Stimulated activated CD4-positive, alpha-beta T cell treated with anti-CD3 and anti-CD28 coated beads, Interleukin-1b, Interleukin-23, amount 100 ng/mL, for 48 hours (primary cell): ENCODE data around the gene GATA5.

ENCODE experiments used
- DNase-seq: peaks from one replicate; pipeline ENCODE4 v3.0.0-alpha.2; 2020

The GATA5 gene

GRCh38 chr20:62475772-62476055 is at the start of gene GATA5:
Gene GATA5, minus strand, starts transcription at chr20:62475995. Its CDS starts 474 bp downstream, at chr20:62475521.
- no peak for DNase-seq

DNA sequence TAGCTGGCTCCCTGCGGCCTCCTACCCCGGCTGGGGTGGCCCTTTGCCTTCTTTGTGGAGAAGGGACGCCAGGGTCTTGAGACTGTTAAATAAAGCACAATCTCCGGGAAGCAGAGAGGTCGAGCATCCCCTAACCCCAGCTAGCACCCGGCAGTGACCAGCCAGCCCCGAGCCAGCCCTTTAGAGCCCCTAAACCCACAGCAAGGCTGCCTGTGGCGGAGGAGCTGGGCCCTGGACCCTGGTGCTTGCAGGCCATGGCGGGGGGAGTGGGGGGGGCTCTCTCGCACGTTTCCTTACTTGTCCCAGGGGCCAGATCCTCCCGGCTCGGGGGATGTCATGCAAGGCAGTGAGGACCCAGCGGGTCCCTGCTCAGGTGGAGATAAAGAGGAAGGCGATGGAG is 49.2 kb upstream of the GATA5 start:
- DNase-seq, result no peak

DNA sequence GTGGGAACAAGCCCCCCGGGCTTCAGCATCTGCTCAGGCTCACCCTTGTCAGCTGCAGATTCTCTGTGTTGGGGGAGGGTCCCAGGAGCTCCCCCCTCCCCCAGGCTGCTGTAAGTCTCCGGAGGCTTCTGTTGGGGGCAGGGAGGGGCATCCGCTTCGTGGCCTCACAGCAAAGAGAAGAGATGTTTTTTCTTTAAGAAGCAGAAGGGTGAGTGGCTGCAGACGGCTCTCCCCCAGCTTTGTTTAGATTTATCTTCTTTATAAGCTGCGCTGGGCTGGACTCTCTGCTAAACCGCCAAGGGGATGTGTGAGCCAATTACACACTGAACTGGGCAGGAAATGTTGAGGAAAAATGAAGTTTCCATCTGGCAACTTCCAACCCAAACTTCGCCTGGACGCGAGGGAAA is 48.7 kb upstream of the GATA5 start:
- no peak for DNase-seq

DNA sequence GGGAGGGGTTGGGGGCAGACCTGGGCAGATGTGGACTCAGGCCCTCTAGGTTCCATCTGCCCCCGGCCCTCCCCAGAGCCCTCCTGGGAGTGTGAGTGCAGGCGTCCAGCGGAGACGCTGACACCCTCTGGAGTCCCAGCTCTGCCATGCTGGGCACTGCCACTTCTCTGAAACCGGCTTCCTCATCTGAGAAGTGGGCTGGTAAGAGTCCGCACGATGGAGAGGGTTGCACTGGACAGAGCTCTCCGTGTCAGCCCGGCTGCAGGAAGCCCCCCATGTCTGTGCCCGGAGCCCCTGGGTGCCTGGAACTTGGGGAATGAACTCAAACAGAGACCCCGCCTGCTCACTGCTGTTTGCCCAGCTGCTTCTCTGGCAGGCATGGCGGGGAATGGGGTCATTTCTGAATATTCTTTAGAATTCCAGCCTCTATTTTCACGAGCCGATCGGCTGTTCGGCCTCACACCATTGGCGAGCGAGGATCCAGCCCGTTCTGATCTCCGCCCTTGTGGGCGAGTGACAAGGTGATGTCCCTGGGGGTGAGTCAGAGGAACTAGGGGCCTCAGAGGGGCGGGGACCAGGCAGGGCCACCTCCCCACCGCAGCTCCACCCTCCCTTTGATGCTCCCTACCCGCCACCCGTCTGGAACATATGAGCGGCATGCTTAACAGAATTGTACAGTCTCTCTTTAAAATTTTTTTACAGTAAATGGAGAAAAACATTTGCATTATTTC is 47.8 kb upstream of the GATA5 start:
- peak; percentile 87 for DNase-seq

DNA sequence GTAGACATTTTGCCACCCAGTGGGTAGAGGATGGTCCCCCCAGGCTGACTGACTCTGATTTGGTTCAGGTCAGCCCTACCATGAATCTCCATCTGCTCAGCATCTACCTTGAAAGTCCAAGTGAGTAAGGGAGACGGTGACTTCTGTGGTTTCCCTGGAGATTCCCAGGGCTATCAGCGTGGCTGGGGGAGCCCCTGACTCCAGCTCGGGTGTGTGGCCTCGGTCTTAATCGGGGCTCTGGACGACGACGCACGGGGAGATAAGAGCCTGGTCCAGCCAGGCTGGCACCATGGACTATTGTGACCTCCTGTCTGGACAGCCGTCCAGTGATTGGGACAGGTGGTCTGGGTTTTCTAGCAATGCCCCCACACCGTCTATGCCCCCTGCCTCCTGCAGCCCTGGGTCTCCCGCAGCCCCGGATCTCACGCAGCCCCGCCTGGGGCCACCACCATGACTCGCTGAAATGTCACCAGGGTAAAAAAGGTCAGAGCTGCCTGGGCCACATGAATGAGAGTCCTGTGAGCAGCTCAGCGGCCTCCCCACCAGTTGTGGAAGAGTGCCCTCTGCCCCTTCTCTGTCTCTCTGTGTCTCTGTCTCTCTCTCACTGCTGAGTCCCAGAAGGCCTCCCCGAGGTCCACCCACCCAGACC is 47.1 kb upstream of the GATA5 start:
- DNase-seq, result peak; percentile 40

- no peak for DNase-seq
These were observed 44.0 kb upstream of the GATA5 start for GRCh38 chr20:62519826-62520225.

- DNase-seq, result no peak
These were observed 43.1 kb upstream of the GATA5 start for GRCh38 chr20:62518911-62519310.

- no peak for DNase-seq
These were observed 42.3 kb upstream of the GATA5 start for GRCh38 chr20:62517901-62518610.

DNA sequence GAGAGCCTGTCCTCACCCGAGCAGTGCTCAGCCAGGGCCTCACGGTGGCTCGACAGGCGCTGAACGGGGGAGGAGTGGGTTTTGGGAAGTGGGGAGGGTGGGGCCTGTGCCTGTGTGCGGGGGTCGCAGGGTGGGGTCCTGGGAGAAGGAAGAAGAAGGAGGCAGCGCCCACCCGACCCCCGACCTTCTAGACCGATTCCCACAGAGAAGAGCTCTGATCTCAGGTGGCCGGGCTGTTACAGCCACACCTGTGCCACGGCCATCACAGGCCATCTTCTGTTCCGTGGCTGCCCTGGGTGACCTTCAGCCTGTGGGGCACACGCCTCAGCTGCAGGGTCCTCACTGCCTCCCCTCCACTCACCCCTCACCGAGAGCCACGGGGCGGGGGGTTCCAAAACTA is 41.4 kb upstream of the GATA5 start:
- no peak for DNase-seq

DNA sequence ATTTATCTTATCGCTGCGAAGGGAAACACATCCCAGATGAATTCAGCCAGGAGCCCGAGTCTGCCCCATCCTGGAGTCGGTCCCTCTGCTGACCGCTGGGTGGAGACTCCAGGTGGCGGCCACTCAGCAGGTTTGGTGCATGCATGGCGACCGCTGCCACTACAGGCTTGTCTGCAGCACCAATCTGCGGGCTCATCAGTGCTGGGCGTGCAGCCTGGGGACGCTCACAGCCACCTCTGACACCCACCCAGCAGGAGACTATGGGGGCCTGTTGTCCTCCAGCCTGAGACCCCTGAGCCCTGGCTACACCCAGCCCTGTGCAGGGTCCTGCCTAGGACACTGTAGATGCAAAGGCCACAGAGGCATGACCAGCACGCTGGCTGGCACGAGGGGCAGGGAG is 40.5 kb upstream of the GATA5 start:
- no peak for DNase-seq

DNA sequence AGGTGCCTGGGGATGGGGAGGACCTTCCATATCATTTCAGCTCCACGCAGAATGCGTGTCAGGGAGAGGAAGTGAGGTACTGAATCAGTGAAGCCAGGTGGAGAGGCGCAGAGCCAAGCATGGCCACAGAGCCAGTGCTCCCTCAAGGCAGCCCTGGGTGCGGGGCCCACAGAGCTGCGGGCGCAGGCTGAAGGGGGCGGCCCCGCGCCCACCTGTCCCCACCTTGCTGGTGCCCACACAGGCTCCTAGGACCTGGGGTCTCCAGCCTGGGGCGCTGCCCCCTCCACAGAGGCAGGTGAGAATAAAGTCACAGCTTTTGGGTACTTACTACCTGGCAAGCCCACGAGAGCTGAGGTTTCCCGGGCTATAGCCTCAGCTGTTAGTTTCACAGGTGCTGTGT is 40.0 kb upstream of the GATA5 start:
- no peak for DNase-seq

DNA sequence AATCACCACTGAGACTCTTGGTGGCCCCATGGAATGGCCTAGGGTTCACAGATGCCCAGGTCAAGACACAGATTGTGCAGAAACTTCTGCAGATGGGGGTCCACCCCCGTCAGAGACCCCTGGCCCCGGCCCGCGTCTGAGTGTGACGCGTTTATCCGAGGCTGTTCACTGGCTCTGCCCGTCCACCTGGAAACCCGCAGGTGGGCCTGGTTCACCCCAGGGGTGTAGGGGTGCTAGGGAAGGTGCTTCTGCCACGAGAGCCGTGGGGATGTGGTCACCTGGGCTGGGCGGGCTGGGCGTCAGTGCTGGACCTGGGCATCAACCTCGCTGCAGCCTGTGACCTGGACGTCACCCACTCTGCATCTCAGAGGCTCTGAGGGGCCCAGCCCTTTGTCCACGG is 39.5 kb upstream of the GATA5 start:
- no peak for DNase-seq

- no peak for DNase-seq
These were observed 38.2 kb upstream of the GATA5 start for GRCh38 chr20:62513991-62514390.

DNA sequence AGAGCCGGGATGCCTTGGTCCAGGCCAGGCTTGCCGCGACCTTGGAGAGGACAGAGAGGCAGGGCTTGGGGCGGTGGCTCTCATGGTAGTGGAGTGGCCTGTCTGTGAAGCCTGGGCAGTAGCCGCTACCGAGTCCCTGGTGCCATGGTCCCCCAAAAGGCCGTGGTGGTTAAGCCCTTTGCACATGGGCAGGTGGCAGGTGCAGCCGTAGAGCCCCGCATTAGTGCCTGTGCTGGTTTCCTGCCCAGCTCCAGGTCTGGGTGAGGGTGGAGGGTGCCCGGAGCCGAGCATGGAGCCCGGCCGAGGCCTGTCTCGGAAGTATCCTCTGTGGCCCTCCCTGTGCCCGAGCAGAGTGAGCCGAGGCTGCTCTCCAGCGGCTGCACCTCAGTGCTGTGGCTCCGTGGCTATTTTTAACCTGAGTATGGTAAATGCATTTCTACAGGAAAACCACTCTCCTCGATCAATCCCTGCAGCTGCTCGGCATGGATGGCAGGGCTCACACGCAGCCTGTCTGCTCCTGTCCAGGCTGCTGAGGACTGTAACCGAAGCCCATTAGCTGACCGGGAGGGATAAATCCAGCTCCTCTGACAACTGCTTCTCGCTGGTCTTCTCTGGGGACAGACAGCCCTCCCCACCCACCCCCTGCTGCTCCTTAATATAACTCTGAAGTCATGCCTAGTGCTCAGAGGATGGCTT is 36.3 kb upstream of the GATA5 start:
- no peak for DNase-seq

GRCh38 chr20:62511300-62511914 is 35.6 kb upstream of the GATA5 start:
- no peak for DNase-seq

DNA sequence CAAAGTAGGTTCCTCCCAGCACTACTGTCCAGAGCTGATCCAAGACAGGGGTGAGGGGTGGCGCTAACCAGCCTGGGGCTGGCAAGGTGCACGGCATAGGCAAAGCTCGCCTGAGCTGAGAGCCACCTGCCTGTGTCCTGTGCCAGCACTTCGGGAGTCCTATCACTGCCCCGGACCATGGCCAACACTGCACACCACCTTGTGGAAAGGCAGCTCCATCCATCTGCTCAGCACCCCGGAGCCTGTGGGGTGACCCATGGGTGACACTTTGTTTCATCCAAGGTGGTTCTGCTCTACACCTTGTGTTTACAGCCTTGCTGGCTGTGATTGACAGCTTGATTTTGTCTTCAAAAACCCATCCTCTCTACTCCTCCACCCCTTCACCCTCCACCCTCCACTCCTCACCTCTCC is 32.9 kb upstream of the GATA5 start:
- DNase-seq, result no peak

- no peak for DNase-seq
These were observed 32.3 kb upstream of the GATA5 start for GRCh38 chr20:62507991-62508640.

DNA sequence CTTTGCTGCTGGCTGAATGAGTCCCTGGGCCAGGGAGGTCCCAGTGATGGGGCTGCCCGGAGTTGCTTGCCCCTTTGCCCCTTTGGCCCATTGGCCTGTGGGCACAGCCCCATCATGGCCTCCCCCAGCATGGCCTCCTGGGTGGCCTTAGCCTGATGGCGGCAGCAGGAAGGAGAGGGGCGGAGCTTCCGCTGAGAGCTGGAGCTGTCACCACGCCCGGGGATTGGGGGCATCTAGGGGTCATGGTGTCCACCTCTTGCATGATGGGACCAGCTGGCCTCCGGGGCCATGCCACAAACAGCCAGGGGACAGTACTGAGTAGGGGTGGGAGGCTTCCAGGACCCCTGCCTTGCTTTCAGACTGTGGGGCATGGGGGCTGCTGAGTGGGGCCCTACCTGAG is 31.5 kb upstream of the GATA5 start:
- no peak for DNase-seq

DNA sequence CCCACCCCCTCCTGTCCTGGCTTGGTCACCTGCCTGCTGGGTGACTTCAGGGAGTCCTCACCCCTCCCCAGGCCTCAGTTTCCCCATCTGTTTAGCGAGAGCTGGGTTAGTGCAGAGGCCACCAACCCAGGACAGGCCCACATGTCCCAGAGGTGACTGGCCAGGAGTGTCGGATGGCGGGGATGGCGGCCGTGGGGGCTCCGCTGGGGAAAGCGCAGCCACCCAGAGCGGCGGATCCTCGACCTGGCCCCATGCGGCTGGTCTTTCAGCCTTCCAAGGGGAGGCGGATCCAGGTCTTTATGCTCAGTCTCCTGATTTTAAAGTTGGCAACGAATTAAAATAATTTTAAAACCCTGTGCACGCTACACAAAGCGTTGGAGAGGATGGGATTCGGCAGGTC is 31.0 kb upstream of the GATA5 start:
- no peak for DNase-seq

GRCh38 chr20:62506087-62506486 is 30.3 kb upstream of the GATA5 start:
- no peak for DNase-seq

DNA sequence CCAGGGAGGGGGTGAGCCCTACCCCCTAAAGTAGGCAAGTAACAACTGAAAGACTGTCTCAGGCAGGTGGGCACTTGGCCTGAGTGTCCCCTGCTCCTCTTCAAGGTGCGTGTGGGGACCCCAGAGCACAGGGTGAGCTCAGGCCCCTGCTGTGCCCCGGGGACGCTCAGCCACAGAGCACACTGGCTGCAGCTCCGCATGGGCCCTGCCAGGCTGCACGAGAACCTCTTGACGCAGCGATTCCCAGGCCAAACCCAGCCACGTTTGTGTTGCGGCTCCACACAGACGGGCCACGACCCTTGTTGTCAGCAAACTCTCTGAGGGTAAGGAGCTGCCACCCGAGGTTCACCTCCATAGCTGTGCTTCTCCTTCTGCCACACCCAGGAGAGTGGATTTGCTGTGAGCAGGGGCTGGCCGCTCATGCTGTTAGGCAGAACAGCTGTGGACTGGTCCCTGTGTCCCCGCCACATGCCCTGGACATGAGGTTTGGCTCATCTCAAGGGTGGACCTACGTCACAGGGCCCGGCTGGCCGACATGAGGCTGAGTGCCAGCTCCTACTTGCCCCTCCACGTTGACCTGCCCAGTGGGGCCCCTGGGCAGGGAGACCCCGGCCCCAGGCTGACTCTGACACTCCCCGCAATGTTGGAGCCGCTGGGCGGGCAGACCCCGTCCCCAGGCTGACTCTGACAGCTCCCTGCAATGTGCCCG is 29.7 kb upstream of the GATA5 start:
- no peak for DNase-seq

DNA sequence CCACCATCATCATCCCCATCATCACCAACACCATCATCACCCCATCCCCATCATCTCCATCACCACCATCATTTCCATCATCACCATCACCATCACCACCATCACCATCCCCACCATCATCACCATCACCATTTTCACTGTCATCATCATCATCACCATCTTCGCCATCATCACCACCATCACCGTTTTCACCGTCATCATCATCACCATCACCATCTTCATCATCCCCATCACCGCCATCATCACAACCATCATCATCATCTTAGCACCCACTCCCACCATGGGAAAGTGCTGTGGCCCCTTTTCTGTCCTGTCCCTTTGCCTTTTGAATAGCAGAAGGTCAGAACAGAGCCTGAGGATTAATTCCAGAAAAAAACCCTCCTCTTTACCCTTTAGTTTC is 28.5 kb upstream of the GATA5 start:
- no peak for DNase-seq
